NB4 (cell line): ENCODE data around the gene USP9Y.

ENCODE experiments used
- DNase-seq: peaks from one replicate; pipeline ENCODE4 v3.0.0; 2010; ENCODE audit warnings: low read depth
- H3K4me3 ChIP-seq: one replicate; pipeline ENCODE4 v1.5.1; 2011; ENCODE audit warnings: mild to moderate bottlenecking, low read depth, low read length, moderate library complexity
- MYC ChIP-seq: IDR thresholded peaks from 2 replicates; pipeline ENCODE4 v1.6.1; 2011; ENCODE audit warnings: low read depth, low read length
- POLR2A ChIP-seq: IDR thresholded peaks from 2 replicates; pipeline ENCODE4 v1.6.1; 2011; ENCODE audit warnings: mild to moderate bottlenecking; ENCODE audit not compliant: insufficient read length; ENCODE audit errors: extremely low read depth
- TF ChIP-seq, protein P1 (sequence below): IDR thresholded peaks from 2 replicates; pipeline ENCODE4 v1.6.1; 2011; ENCODE audit warnings: low read depth, low read length
- TF ChIP-seq, protein P2 (sequence below): IDR thresholded peaks from one replicate; pipeline ENCODE4 v1.5.1; 2012; ENCODE audit warnings: low read depth, low read length

Gene USP9Y

DNA sequence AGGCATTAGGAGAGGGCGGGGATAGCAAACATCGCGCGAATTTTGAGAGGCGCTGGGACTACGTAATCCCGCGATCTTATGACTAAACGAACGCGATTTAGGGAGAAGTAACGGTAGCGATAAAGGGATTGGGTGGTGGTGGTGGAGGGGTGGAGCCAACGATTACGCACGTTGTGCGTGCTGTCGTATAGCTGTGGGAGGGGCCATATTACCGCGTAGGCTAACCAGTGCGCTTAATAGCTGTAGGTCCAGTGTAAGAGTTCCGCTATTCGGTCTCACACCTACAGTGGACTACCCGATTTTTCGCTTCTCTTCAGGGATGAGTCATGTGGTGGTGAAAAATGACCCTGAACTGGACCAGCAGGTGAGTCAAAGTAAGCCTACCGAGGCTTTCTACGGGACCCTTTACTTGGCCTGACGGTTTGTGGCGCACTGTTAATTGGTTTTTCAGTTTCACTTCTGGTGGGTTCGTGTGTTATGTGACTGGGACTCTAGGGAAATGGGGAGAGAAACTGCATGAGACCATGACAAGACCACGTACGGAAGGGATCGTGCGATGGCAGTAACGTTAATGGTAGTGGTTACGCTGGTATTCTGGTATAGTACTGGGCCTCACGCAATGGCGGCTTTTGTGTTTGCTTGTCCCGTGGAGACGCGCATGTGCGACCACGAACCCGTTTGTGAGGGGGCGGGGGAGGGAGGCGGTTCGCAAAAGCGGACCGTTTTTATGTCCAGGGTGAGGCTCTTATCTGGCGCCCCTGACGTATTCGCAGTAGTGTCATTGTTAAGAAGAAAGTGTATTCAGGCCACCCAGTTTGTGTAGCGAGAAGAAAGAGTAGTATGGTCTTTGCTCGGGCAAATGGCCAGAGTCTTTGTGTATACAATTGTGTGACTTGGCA, 203.8 kb downstream of the USP9Y start, which contains the start of gene DDX3Y:
Gene DDX3Y, plus strand, starts transcription at position 251 of the 899 bp plus-strand sequence. Its CDS starts 69 bp downstream, at position 320.
- no peak within 1 kb of the TSS for H3K4me3 ChIP-seq

DNA sequence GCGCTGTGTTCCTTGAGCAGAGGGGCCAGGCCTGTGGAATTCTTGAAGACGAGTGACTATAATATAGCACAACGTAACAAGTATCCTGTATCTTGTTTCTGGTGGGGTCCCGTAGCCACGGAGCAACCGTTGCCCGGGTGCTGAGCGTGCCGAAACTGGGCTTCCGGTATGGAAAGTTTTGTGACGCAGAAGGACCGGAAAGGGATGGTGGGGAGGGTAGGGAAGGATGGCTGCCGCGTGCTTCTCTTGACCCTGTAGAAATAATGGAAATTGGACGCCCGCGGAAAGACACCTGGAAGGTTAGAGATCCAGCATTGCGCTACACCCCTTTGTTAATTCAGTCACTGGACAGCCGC, 204.5 kb downstream of the USP9Y start:
- TF ChIP-seq MYC (no peak), POLR2A (no peak)
- TF ChIP-seq, protein P1, sequence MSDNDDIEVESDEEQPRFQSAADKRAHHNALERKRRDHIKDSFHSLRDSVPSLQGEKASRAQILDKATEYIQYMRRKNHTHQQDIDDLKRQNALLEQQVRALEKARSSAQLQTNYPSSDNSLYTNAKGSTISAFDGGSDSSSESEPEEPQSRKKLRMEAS = no peak
- no peak overlapping the region for H3K4me3 ChIP-seq
- DNase-seq = no peak

More for the DNA sequence above, 203.8 kb downstream of the USP9Y start, which contains the start of gene DDX3Y:
- no peak for DNase-seq
- TF ChIP-seq, protein P1 = no peak
- TF ChIP-seq, protein P2, sequence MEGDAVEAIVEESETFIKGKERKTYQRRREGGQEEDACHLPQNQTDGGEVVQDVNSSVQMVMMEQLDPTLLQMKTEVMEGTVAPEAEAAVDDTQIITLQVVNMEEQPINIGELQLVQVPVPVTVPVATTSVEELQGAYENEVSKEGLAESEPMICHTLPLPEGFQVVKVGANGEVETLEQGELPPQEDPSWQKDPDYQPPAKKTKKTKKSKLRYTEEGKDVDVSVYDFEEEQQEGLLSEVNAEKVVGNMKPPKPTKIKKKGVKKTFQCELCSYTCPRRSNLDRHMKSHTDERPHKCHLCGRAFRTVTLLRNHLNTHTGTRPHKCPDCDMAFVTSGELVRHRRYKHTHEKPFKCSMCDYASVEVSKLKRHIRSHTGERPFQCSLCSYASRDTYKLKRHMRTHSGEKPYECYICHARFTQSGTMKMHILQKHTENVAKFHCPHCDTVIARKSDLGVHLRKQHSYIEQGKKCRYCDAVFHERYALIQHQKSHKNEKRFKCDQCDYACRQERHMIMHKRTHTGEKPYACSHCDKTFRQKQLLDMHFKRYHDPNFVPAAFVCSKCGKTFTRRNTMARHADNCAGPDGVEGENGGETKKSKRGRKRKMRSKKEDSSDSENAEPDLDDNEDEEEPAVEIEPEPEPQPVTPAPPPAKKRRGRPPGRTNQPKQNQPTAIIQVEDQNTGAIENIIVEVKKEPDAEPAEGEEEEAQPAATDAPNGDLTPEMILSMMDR = no peak
- no peak for TF ChIP-seq MYC
- no peak for TF ChIP-seq POLR2A

DNA sequence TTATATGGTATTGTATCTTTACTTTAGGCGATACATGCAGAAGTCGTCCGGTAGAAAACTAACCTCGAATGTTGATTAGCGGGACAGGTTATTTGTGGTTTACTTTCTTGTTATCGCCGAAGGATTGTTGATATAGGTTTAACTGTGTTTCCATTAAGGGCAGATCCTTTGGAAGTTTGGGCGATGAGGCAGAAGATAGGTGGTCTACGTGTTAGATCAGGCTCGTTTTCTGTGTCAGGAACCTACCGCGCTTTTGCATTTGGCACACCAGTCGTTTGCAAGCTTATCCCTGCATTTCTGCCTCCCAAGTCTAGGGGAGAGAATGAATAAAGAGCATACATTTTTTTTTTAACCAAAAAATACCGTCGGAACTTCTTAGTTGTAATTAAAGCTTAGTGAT, 204.9 kb downstream of the USP9Y start:
- no peak for TF ChIP-seq MYC
- H3K4me3 ChIP-seq = no peak overlapping the region
- no peak for DNase-seq
